ENCODE data around the gene PPM1A. TPM values are rescaled to one million over a fixed set of nuclear protein-coding genes. Genes with fewer than 3 reads are reported as not detected.

Gene PPM1A
- total RNA-seq, 1 experiment from 2014 or later, result 38.9 TPM

DNA sequence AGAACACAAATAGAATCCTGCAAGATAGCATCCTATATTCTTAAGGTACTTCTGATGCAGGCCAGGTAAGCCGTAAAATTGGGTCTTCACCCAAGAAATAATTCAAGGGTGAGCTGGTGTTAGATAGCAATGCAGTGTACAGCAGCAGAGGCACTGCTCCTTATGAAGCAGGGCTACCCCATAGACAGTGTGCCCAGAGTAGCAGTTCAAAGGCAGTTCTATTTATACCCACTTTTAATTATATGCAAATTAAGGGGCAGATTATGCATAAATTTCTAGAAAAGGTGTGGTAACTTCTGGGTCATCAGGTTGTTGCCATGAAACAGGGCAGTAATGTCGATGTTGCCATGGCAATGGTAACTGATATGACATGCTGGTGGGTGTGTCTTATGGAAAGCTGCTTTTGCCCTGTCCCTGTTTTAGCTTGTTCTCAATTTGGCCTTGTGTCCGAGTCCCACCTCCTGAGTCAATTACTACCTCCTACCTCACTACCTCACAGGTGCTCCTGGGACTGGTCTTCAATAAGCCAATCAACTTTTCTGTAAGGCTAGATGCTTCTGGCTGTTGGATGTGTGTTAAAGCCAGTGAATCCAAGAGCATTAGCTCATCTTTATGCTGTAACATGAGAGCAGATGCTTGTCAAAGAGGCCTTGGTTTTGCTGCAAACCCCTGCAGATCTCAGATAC lies 61.0 kb downstream of the PPM1A start:
- H3K27me3 Mint-ChIP-seq (ENCODE audit: unreplicated experiment), result peaks cover 8% of the 10 kb centered on the region
- H3K36me3 Mint-ChIP-seq (ENCODE audit: insufficient read depth, unreplicated experiment), result no peaks in the 10 kb centered on the region
- H3K27ac Mint-ChIP-seq (ENCODE audit: unreplicated experiment), result no peak overlapping the region
- no peak overlapping the region for H3K4me3 Mint-ChIP-seq (ENCODE audit: low read depth, unreplicated experiment)
- intact Hi-C loops (cut with micrococcal nuclease; ENCODE audit: unreplicated experiment), result no loop called here
- CTCF ChIA-PET, result no interaction called here
- DNase-seq, result no peak
- TF ChIP-seq, protein P1, sequence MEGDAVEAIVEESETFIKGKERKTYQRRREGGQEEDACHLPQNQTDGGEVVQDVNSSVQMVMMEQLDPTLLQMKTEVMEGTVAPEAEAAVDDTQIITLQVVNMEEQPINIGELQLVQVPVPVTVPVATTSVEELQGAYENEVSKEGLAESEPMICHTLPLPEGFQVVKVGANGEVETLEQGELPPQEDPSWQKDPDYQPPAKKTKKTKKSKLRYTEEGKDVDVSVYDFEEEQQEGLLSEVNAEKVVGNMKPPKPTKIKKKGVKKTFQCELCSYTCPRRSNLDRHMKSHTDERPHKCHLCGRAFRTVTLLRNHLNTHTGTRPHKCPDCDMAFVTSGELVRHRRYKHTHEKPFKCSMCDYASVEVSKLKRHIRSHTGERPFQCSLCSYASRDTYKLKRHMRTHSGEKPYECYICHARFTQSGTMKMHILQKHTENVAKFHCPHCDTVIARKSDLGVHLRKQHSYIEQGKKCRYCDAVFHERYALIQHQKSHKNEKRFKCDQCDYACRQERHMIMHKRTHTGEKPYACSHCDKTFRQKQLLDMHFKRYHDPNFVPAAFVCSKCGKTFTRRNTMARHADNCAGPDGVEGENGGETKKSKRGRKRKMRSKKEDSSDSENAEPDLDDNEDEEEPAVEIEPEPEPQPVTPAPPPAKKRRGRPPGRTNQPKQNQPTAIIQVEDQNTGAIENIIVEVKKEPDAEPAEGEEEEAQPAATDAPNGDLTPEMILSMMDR (IDR thresholded peaks at IDR 0.05; ENCODE audit: unreplicated experiment), result no peak
- no TSS peak for BruUV-seq (replicated peaks)
- no peaks in the 10 kb centered on the region for H3K4me1 Mint-ChIP-seq (ENCODE audit: low read depth, unreplicated experiment)
- H3K9me3 Mint-ChIP-seq (ENCODE audit: low read depth, unreplicated experiment), result no peaks in the 10 kb centered on the region

DNA sequence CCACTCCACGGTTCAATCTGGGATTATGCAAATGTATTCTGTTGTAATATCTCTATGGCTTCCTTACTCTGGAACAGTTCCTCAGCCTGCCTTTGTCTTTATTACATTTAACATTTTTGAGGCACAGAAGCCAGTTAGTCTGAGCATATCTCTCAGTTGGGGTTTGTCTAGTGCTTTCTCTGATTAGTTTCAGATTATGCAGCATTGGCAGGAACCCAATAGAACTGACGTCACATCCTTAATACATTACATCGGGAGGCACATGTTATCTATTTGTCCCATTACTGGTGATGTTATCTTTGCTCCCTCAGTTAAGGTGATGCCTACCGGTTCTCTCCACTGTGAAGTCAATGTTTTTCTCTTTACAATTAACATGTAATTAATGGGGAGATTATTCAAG lies 62.4 kb downstream of the PPM1A start:
- CTCF ChIA-PET, result no interaction called here

DNA sequence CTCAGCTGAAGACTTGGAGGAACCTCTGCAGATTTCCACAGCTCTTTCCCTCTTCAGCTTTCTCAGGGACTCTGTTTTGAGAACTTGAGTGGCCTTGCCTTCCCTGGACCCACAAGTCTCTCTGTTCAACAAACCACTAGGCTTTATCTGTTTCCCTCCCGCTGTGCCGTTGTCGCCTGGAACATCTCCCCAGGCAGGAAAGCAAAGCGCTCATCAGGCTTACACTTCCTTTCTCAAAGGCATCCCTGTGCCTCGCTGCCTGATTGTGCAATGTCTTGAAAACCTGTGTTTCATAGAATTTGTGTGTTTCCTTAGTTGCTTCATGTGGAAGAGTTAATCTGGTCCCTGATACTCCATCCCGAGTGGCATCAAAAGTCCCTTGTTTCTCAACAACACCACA lies 64.1 kb downstream of the PPM1A start:
- no TSS peak for BruUV-seq (replicated peaks)
- intact Hi-C loops (cut with micrococcal nuclease; ENCODE audit: unreplicated experiment), result no loop called here
- H3K27ac Mint-ChIP-seq (ENCODE audit: unreplicated experiment), result no peak overlapping the region

More for the DNA sequence above, 62.4 kb downstream of the PPM1A start:
- H3K4me1 Mint-ChIP-seq (ENCODE audit: low read depth, unreplicated experiment), result no peaks in the 10 kb centered on the region
- H3K4me3 Mint-ChIP-seq (ENCODE audit: low read depth, unreplicated experiment), result no peak overlapping the region
- no peaks in the 10 kb centered on the region for H3K36me3 Mint-ChIP-seq (ENCODE audit: insufficient read depth, unreplicated experiment)
- H3K27ac Mint-ChIP-seq (ENCODE audit: unreplicated experiment), result no peak overlapping the region
- no peak for DNase-seq
- intact Hi-C loops (cut with micrococcal nuclease; ENCODE audit: unreplicated experiment), result no loop called here
- no TSS peak for BruUV-seq (replicated peaks)
- TF ChIP-seq, protein P1 (IDR thresholded peaks at IDR 0.05; ENCODE audit: unreplicated experiment), result no peak
- no peaks in the 10 kb centered on the region for H3K9me3 Mint-ChIP-seq (ENCODE audit: low read depth, unreplicated experiment)
- peaks cover 15% of the 10 kb centered on the region for H3K27me3 Mint-ChIP-seq (ENCODE audit: unreplicated experiment)

DNA sequence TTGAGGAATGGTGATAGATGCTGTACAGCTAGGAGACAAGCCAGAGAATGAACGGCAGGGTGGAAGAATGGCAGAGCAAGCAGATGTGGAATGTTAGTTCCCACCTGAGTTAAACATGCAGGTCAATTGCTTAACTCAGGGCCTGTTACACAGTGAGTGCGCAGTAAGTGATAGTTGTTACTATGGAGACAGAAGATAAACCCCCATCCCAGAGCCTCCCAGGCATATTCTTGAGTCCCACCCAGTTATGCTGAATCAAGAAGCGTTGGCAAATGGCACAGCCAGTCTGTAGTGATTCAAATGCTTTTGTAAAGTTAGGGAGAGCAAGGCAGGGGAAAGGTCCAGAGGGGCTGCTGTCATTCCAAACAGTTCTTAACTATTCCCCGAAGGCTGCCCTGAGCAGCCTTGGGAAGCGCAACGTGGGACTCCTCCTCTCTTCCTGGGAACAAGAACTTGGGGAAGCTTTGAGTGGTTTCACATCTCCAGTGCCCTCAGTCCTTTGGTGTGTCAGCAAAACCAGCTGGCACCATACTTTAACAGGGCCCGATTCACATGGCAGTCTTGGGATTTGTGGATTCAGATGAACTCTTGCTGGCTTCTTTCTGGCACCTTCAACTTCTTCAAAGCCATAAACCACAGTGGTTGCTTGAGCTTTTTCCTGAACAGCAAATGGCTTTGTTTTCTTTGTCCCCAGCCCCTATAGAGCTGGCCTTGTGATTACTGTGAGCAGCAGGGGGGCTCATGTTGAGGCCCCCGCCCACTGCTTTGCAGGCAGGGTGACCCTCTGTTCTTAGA lies 66.4 kb downstream of the PPM1A start:
- intact Hi-C loops (cut with micrococcal nuclease; ENCODE audit: unreplicated experiment), result no loop called here
- no peak overlapping the region for H3K4me3 Mint-ChIP-seq (ENCODE audit: low read depth, unreplicated experiment)
- CTCF ChIA-PET, result no interaction called here
- DNase-seq, result no peak
- H3K27me3 Mint-ChIP-seq (ENCODE audit: unreplicated experiment), result peaks cover 49% of the 10 kb centered on the region
- H3K27ac Mint-ChIP-seq (ENCODE audit: unreplicated experiment), result no peak overlapping the region
- peaks cover 4% of the 10 kb centered on the region for H3K9me3 Mint-ChIP-seq (ENCODE audit: low read depth, unreplicated experiment)
- TF ChIP-seq, protein P1 (IDR thresholded peaks at IDR 0.05; ENCODE audit: unreplicated experiment), result no peak
- H3K36me3 Mint-ChIP-seq (ENCODE audit: insufficient read depth, unreplicated experiment), result no peaks in the 10 kb centered on the region
- no TSS peak for BruUV-seq (replicated peaks)
- H3K4me1 Mint-ChIP-seq (ENCODE audit: low read depth, unreplicated experiment), result no peaks in the 10 kb centered on the region

More for the DNA sequence above, 64.1 kb downstream of the PPM1A start:
- Mint-ChIP-seq H3K4me1 (ENCODE audit: low read depth, unreplicated experiment) (no peaks in the 10 kb centered on the region), H3K27me3 (ENCODE audit: unreplicated experiment) (peaks cover 26% of the 10 kb centered on the region), H3K9me3 (ENCODE audit: low read depth, unreplicated experiment) (no peaks in the 10 kb centered on the region), H3K36me3 (ENCODE audit: insufficient read depth, unreplicated experiment) (no peaks in the 10 kb centered on the region), H3K4me3 (ENCODE audit: low read depth, unreplicated experiment) (no peak overlapping the region)
- no peak for DNase-seq
- CTCF ChIA-PET, result no interaction called here
- TF ChIP-seq, protein P1 (IDR thresholded peaks at IDR 0.05; ENCODE audit: unreplicated experiment), result no peak
